ENCODE results near the gene CYP8B1. TPM values are rescaled to one million over a fixed set of nuclear protein-coding genes. Genes with fewer than 3 reads are reported as not detected.
"Not testable (repeated sequence)": the region's sequence is repeated elsewhere in the genome, so short reads cannot be mapped to it uniquely, and the experiment has no call there.

The CYP8B1 gene
- total RNA-seq, 2 experiments from 2014 or later: not detected

- no peak for DNase-seq
- Mint-ChIP-seq H3K27me3 (peaks cover 7% of the 10 kb centered on the region), H3K36me3 (no peaks in the 10 kb centered on the region), H3K27ac (no peak overlapping the region), H3K9me3 (peaks cover 7% of the 10 kb centered on the region), H3K4me1 (ENCODE audit: low read depth) (no peaks in the 10 kb centered on the region), H3K4me3 (no peak overlapping the region)
- intact Hi-C loops (cut with micrococcal nuclease): no loop called here
- ChIA-PET CTCF (no interaction called here), POLR2A (no interaction called here)
Observed at GRCh38 chr3:42898896-42899675, 23.4 kb upstream of the CYP8B1 start.

GRCh38 chr3:42895580-42895868, 19.8 kb upstream of the CYP8B1 start:
- Mint-ChIP-seq H3K4me1 (ENCODE audit: low read depth) (no peaks in the 10 kb centered on the region), H3K27me3 (peaks cover 1% of the 10 kb centered on the region), H3K36me3 (no peaks in the 10 kb centered on the region), H3K9me3 (no peaks in the 10 kb centered on the region), H3K4me3 (no peak overlapping the region), H3K27ac (no peak overlapping the region)
- POLR2A ChIA-PET: no interaction called here
- intact Hi-C loops (cut with micrococcal nuclease): no loop called here
- CTCF ChIA-PET: no interaction called here
- no peak for DNase-seq

- Mint-ChIP-seq H3K36me3 (no peaks in the 10 kb centered on the region), H3K9me3 (no peaks in the 10 kb centered on the region), H3K4me3 (no peak overlapping the region), H3K27me3 (peaks cover 1% of the 10 kb centered on the region), H3K27ac (no peak overlapping the region), H3K4me1 (ENCODE audit: low read depth) (no peaks in the 10 kb centered on the region)
- intact Hi-C loops (cut with micrococcal nuclease): no loop called here
- no peak for DNase-seq
- POLR2A ChIA-PET: no interaction called here
- CTCF ChIA-PET: no interaction called here
Observed at GRCh38 chr3:42894698-42895579, 19.3 kb upstream of the CYP8B1 start.

- Mint-ChIP-seq H3K4me1 (ENCODE audit: low read depth) (no peaks in the 10 kb centered on the region), H3K36me3 (no peaks in the 10 kb centered on the region), H3K9me3 (no peaks in the 10 kb centered on the region), H3K27ac (no peak overlapping the region), H3K4me3 (no peak overlapping the region), H3K27me3 (peaks cover 5% of the 10 kb centered on the region)
- POLR2A ChIA-PET: no interaction called here
- intact Hi-C loops (cut with micrococcal nuclease): no loop called here
- CTCF ChIA-PET: no interaction called here
- DNase-seq: no peak
Observed at GRCh38 chr3:42892807-42893206, 17.1 kb upstream of the CYP8B1 start.

- no peaks in the 10 kb centered on the region for H3K9me3 Mint-ChIP-seq
- H3K36me3 Mint-ChIP-seq: no peaks in the 10 kb centered on the region
- no peak overlapping the region for H3K4me3 Mint-ChIP-seq
- H3K27me3 Mint-ChIP-seq: peaks cover 8% of the 10 kb centered on the region
- no peak overlapping the region for H3K27ac Mint-ChIP-seq
- ChIA-PET POLR2A (no interaction called here), CTCF (no interaction called here)
- intact Hi-C loops (cut with micrococcal nuclease): no loop called here
- no peak for DNase-seq
- H3K4me1 Mint-ChIP-seq (ENCODE audit: low read depth): no peaks in the 10 kb centered on the region
Observed at GRCh38 chr3:42892169-42892568, 16.5 kb upstream of the CYP8B1 start.

GRCh38 chr3:42891042-42891441, 15.4 kb upstream of the CYP8B1 start:
- intact Hi-C loops (cut with micrococcal nuclease): no loop called here
- Mint-ChIP-seq H3K27ac (no peak overlapping the region), H3K27me3 (peaks cover 8% of the 10 kb centered on the region), H3K4me1 (ENCODE audit: low read depth) (no peaks in the 10 kb centered on the region), H3K9me3 (no peaks in the 10 kb centered on the region), H3K36me3 (no peaks in the 10 kb centered on the region), H3K4me3 (no peak overlapping the region)
- ChIA-PET POLR2A (no interaction called here), CTCF (no interaction called here)
- no peak for DNase-seq

GRCh38 chr3:42887084-42887483, 11.4 kb upstream of the CYP8B1 start:
- no peak for DNase-seq
- intact Hi-C loops (cut with micrococcal nuclease): no loop called here
- ChIA-PET POLR2A (no interaction called here), CTCF (no interaction called here)
- H3K4me3 Mint-ChIP-seq: no peak overlapping the region
- no peaks in the 10 kb centered on the region for H3K4me1 Mint-ChIP-seq (ENCODE audit: low read depth)
- H3K36me3 Mint-ChIP-seq: no peaks in the 10 kb centered on the region
- no peak overlapping the region for H3K27ac Mint-ChIP-seq
- no peaks in the 10 kb centered on the region for H3K9me3 Mint-ChIP-seq
- peaks cover 9% of the 10 kb centered on the region for H3K27me3 Mint-ChIP-seq

GRCh38 chr3:42886294-42886822, 10.7 kb upstream of the CYP8B1 start:
- POLR2A ChIA-PET: no interaction called here
- H3K4me3 Mint-ChIP-seq: no peak overlapping the region
- intact Hi-C loops (cut with micrococcal nuclease): no loop called here
- H3K36me3 Mint-ChIP-seq: no peaks in the 10 kb centered on the region
- no peak for DNase-seq
- H3K9me3 Mint-ChIP-seq: no peaks in the 10 kb centered on the region
- H3K4me1 Mint-ChIP-seq (ENCODE audit: low read depth): peaks cover 3% of the 10 kb centered on the region
- H3K27me3 Mint-ChIP-seq: peaks cover 9% of the 10 kb centered on the region
- CTCF ChIA-PET: no interaction called here
- H3K27ac Mint-ChIP-seq: no peak overlapping the region

GRCh38 chr3:42884324-42884723, 8.6 kb upstream of the CYP8B1 start:
- ChIA-PET CTCF (interaction anchor here (1.1 kb wide), 1 partner anchor 53 kb away, joined by 3 read pairs; no protein-coding TSS in a partner anchor), POLR2A (interaction anchor here (0.5 kb wide), 1 partner anchor 18 kb away, joined by 5 read pairs; no protein-coding TSS in a partner anchor)
- no peak overlapping the region for H3K27ac Mint-ChIP-seq
- DNase-seq: no peak
- no peaks in the 10 kb centered on the region for H3K9me3 Mint-ChIP-seq
- intact Hi-C loops (cut with micrococcal nuclease): no loop called here
- H3K4me1 Mint-ChIP-seq (ENCODE audit: low read depth): peaks cover 10% of the 10 kb centered on the region
- H3K4me3 Mint-ChIP-seq: no peak overlapping the region
- H3K27me3 Mint-ChIP-seq: peaks cover 9% of the 10 kb centered on the region
- no peaks in the 10 kb centered on the region for H3K36me3 Mint-ChIP-seq

GRCh38 chr3:42883251-42883930, 7.7 kb upstream of the CYP8B1 start:
- POLR2A ChIA-PET; H3K36me3 Mint-ChIP-seq; DNase-seq; intact Hi-C loops (cut with micrococcal nuclease); H3K4me3 Mint-ChIP-seq; H3K4me1 Mint-ChIP-seq (ENCODE audit: low read depth); H3K27me3 Mint-ChIP-seq; H3K27ac Mint-ChIP-seq; H3K9me3 Mint-ChIP-seq: not testable (repeated sequence)
- CTCF ChIA-PET: interaction anchor here (2.9 to 3.4 kb wide), 2 partner anchors 52 to 104 kb away, joined by 16 to 24 read pairs; no protein-coding TSS in a partner anchor

- intact Hi-C loops (cut with micrococcal nuclease): loop anchor here (1.0 to 2.0 kb wide), 3 partner anchors 50 to 108 kb away; partner anchors contain the start of gene CCDC13
- CTCF ChIA-PET: interaction anchor here (0.7 to 3.4 kb wide), 9 partner anchors 42 to 378 kb away, joined by 3 to 24 read pairs (median 6); partner anchors contain the start of gene VIPR1
- peaks cover 10% of the 10 kb centered on the region for H3K4me1 Mint-ChIP-seq (ENCODE audit: low read depth)
- H3K27ac Mint-ChIP-seq: no peak overlapping the region
- peak overlapping the region; percentile 76 for H3K4me3 Mint-ChIP-seq
- peaks cover 1% of the 10 kb centered on the region for H3K27me3 Mint-ChIP-seq
- POLR2A ChIA-PET: interaction anchor here (0.5 kb wide), 1 partner anchor 414 kb away, joined by 3 read pairs; no protein-coding TSS in a partner anchor
- peak; percentile 93 for DNase-seq
- H3K36me3 Mint-ChIP-seq: no peaks in the 10 kb centered on the region
- no peaks in the 10 kb centered on the region for H3K9me3 Mint-ChIP-seq
Observed at GRCh38 chr3:42880601-42881451, 5.1 kb upstream of the CYP8B1 start.
